GM19397 (cell line): Measurements from ENCODE around the gene CASD1.
A peak's percentile ranks its signal among the peaks of the same experiment; 100 is the strongest.

Experiments used
- ATAC-seq: cut with Tn5 transposase; IDR thresholded peaks from one replicate; pipeline ENCODE4 v1.9.1; 2021; ENCODE audit warnings: mild to moderate bottlenecking, moderate library complexity; ENCODE audit not compliant: unreplicated experiment

Gene CASD1

GRCh38 chr7:94509264-94509886 is at the start of gene CASD1:
TSS of gene CASD1 (plus strand) at chr7:94509809. CDS start at chr7:94510085, 276 bp downstream.
- ATAC-seq, result peak; percentile 65

GRCh38 chr7:94466516-94466915 is 43.1 kb upstream of the CASD1 start:
- ATAC-seq, result no peak

- ATAC-seq, result no peak
Measured at GRCh38 chr7:94471604-94472003, 38.0 kb upstream of the CASD1 start.

GRCh38 chr7:94472608-94473007 is 37.0 kb upstream of the CASD1 start:
- no peak for ATAC-seq

- ATAC-seq, result no peak
Measured at GRCh38 chr7:94476251-94476840, 33.3 kb upstream of the CASD1 start.

- no peak for ATAC-seq
Measured at GRCh38 chr7:94477878-94478277, 31.7 kb upstream of the CASD1 start.

- no peak for ATAC-seq
Measured at GRCh38 chr7:94478648-94479214, 30.9 kb upstream of the CASD1 start.

GRCh38 chr7:94481279-94481678 is 28.3 kb upstream of the CASD1 start:
- no peak for ATAC-seq

- no peak for ATAC-seq
Measured at GRCh38 chr7:94482796-94483195, 26.8 kb upstream of the CASD1 start.

- no peak for ATAC-seq
Measured at GRCh38 chr7:94483843-94484242, 25.8 kb upstream of the CASD1 start.

GRCh38 chr7:94486216-94486615 is 23.4 kb upstream of the CASD1 start:
- ATAC-seq, result no peak

- no peak for ATAC-seq
Measured at GRCh38 chr7:94491410-94491809, 18.2 kb upstream of the CASD1 start.

GRCh38 chr7:94492601-94493000 is 17.0 kb upstream of the CASD1 start:
- peak; percentile 97 for ATAC-seq

GRCh38 chr7:94497874-94498670 is 11.5 kb upstream of the CASD1 start:
- no peak for ATAC-seq

- ATAC-seq, result no peak
Measured at GRCh38 chr7:94498918-94499317, 10.7 kb upstream of the CASD1 start.

GRCh38 chr7:94507462-94507861 is 2.1 kb upstream of the CASD1 start:
- no peak for ATAC-seq

- no peak for ATAC-seq
Measured at GRCh38 chr7:94507962-94508361, 1.6 kb upstream of the CASD1 start.

GRCh38 chr7:94509887-94510581 is 425 bp downstream of the CASD1 start:
- ATAC-seq, result peak; percentile 75

- peak; percentile 20 for ATAC-seq
Measured at GRCh38 chr7:94510582-94511496, 1.2 kb downstream of the CASD1 start.

- no peak for ATAC-seq
Measured at GRCh38 chr7:94511718-94512117, 2.1 kb downstream of the CASD1 start.
